IMR-90 (cell line): ENCODE data around the gene SPDYE8.
"Not testable (repeated sequence)": the region's sequence is repeated elsewhere in the genome, so short reads cannot be mapped to it uniquely, and the experiment has no call there.

Source experiments
- BHLHE40 ChIP-seq: fragments of 150-350 bp; IDR thresholded peaks from 2 replicates; pipeline ENCODE4 v1.6.1; 2016; ENCODE audit warnings: mild to moderate bottlenecking, low read depth, low read length
- FOS ChIP-seq: fragments of 150-350 bp; IDR thresholded peaks from 2 replicates; pipeline ENCODE4 v1.6.1; 2016; ENCODE audit warnings: low read depth, low read length
- MAFK ChIP-seq: IDR thresholded peaks from 2 replicates; pipeline ENCODE4 v1.6.1; 2012; ENCODE audit warnings: low read depth, low read length, improper control_type of control experiment
- MXI1 ChIP-seq: IDR thresholded peaks from 2 replicates; pipeline ENCODE4 v1.6.1; 2012; ENCODE audit warnings: low read depth, mild to moderate bottlenecking, low read length, moderate library complexity, borderline replicate concordance
- POLR2A ChIP-seq: IDR thresholded peaks from 2 replicates; pipeline ENCODE4 v1.6.1; 2012; ENCODE audit warnings: mild to moderate bottlenecking, low read depth, low read length
- RAD21 ChIP-seq: IDR thresholded peaks from 2 replicates; pipeline ENCODE4 v1.6.1; 2012; ENCODE audit warnings: low read length, improper control_type of control experiment
- RCOR1 ChIP-seq: IDR thresholded peaks from 2 replicates; pipeline ENCODE4 v1.6.1; 2012; ENCODE audit warnings: mild to moderate bottlenecking, low read length, improper control_type of control experiment; ENCODE audit not compliant: insufficient replicate concordance
- SMC3 ChIP-seq: fragments of 150-350 bp; IDR thresholded peaks from 2 replicates; pipeline ENCODE4 v1.6.1; 2016; ENCODE audit warnings: low read depth, mild to moderate bottlenecking, antibody characterized with exemption, low read length, moderate library complexity
- TF ChIP-seq, protein P1 (sequence below): conservative IDR thresholded peaks from 2 replicates; pipeline ENCODE4 v1.5.1; 2012; ENCODE audit warnings: mild to moderate bottlenecking, low read depth, low read length, improper control_type of control experiment
- TF ChIP-seq, protein P2 (sequence below): fragments of 150-350 bp; IDR thresholded peaks from 2 replicates; pipeline ENCODE4 v1.6.1; 2017; ENCODE audit warnings: mild to moderate bottlenecking, antibody characterized with exemption, low read length, low read depth
- TF ChIP-seq, protein P3 (sequence below): fragments of 150-350 bp; IDR thresholded peaks from 2 replicates; pipeline ENCODE4 v1.6.1; 2016; ENCODE audit warnings: low read depth, mild to moderate bottlenecking, low read length, moderate library complexity, borderline replicate concordance

GRCh38 chr7:73057811-73058210 is 28.2 kb upstream of the SPDYE8 start, which contains the start of gene SPDYE11:
- TF ChIP-seq, protein P1, sequence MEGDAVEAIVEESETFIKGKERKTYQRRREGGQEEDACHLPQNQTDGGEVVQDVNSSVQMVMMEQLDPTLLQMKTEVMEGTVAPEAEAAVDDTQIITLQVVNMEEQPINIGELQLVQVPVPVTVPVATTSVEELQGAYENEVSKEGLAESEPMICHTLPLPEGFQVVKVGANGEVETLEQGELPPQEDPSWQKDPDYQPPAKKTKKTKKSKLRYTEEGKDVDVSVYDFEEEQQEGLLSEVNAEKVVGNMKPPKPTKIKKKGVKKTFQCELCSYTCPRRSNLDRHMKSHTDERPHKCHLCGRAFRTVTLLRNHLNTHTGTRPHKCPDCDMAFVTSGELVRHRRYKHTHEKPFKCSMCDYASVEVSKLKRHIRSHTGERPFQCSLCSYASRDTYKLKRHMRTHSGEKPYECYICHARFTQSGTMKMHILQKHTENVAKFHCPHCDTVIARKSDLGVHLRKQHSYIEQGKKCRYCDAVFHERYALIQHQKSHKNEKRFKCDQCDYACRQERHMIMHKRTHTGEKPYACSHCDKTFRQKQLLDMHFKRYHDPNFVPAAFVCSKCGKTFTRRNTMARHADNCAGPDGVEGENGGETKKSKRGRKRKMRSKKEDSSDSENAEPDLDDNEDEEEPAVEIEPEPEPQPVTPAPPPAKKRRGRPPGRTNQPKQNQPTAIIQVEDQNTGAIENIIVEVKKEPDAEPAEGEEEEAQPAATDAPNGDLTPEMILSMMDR, result not testable (repeated sequence)
- TF ChIP-seq MAFK, SMC3, POLR2A, FOS, RAD21, BHLHE40, RCOR1, MXI1: not testable (repeated sequence)
- TF ChIP-seq, protein P2, sequence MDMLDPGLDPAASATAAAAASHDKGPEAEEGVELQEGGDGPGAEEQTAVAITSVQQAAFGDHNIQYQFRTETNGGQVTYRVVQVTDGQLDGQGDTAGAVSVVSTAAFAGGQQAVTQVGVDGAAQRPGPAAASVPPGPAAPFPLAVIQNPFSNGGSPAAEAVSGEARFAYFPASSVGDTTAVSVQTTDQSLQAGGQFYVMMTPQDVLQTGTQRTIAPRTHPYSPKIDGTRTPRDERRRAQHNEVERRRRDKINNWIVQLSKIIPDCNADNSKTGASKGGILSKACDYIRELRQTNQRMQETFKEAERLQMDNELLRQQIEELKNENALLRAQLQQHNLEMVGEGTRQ, result not testable (repeated sequence)
- TF ChIP-seq, protein P3, sequence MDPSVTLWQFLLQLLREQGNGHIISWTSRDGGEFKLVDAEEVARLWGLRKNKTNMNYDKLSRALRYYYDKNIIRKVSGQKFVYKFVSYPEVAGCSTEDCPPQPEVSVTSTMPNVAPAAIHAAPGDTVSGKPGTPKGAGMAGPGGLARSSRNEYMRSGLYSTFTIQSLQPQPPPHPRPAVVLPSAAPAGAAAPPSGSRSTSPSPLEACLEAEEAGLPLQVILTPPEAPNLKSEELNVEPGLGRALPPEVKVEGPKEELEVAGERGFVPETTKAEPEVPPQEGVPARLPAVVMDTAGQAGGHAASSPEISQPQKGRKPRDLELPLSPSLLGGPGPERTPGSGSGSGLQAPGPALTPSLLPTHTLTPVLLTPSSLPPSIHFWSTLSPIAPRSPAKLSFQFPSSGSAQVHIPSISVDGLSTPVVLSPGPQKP, result not testable (repeated sequence)
